Endothelial cell (in vitro differentiated cells): ENCODE measurements around the gene KRT14. TPM values are rescaled to one million over a fixed set of nuclear protein-coding genes. Genes with fewer than 3 reads are reported as not detected.
"Not testable (repeated sequence)": the region's sequence is repeated elsewhere in the genome, so short reads cannot be mapped to it uniquely, and the experiment has no call there.

Experiments used
- DNase-seq: peaks from one replicate; pipeline ENCODE4 v3.0.0; 2021; ENCODE audit warnings: low spot score
- H3K27ac Mint-ChIP-seq: one replicate; pipeline ENCODE4 v1.8.0; 2021; ENCODE audit warnings: mixed read lengths, inconsistent platforms; ENCODE audit not compliant: unreplicated experiment
- H3K27me3 Mint-ChIP-seq: one replicate; pipeline ENCODE4 v1.8.0; 2021; ENCODE audit warnings: mild to moderate bottlenecking, moderate library complexity, mixed read lengths, inconsistent platforms; ENCODE audit not compliant: unreplicated experiment
- H3K36me3 Mint-ChIP-seq: one replicate; pipeline ENCODE4 v1.8.0; 2021; ENCODE audit warnings: mild to moderate bottlenecking, low read depth, mixed read lengths, inconsistent platforms; ENCODE audit not compliant: unreplicated experiment
- H3K4me1 Mint-ChIP-seq: one replicate; pipeline ENCODE4 v1.8.0; 2021; ENCODE audit warnings: mild to moderate bottlenecking, mixed read lengths, inconsistent platforms; ENCODE audit not compliant: unreplicated experiment
- H3K4me3 Mint-ChIP-seq: one replicate; pipeline ENCODE4 v1.8.0; 2021; ENCODE audit warnings: mild to moderate bottlenecking, mixed read lengths, inconsistent platforms; ENCODE audit not compliant: unreplicated experiment
- H3K9me3 Mint-ChIP-seq: one replicate; pipeline ENCODE4 v1.8.0; 2021; ENCODE audit warnings: mixed read lengths, inconsistent platforms; ENCODE audit not compliant: unreplicated experiment
- total RNA-seq: library from RNA; stranded (reverse); fragmentation: NEBNext Ultra II Directional; extraction: Animal tissue kit (Norgen Biotek cat#: 25700); gene quantifications from one replicate; pipeline ENCODE4 v1.2.1, GENCODE V29; 2021; ENCODE audit not compliant: unreplicated experiment
- TF ChIP-seq, protein P1 (sequence below): fragments of 200-600 bp; sonication (generic); IDR thresholded peaks from one replicate; pipeline ENCODE4 v1.5.0; 2021; ENCODE audit warnings: antibody characterized with exemption; ENCODE audit not compliant: unreplicated experiment

KRT14 gene
- total RNA-seq, 1 donor from 2014 or later, result not detected

DNA sequence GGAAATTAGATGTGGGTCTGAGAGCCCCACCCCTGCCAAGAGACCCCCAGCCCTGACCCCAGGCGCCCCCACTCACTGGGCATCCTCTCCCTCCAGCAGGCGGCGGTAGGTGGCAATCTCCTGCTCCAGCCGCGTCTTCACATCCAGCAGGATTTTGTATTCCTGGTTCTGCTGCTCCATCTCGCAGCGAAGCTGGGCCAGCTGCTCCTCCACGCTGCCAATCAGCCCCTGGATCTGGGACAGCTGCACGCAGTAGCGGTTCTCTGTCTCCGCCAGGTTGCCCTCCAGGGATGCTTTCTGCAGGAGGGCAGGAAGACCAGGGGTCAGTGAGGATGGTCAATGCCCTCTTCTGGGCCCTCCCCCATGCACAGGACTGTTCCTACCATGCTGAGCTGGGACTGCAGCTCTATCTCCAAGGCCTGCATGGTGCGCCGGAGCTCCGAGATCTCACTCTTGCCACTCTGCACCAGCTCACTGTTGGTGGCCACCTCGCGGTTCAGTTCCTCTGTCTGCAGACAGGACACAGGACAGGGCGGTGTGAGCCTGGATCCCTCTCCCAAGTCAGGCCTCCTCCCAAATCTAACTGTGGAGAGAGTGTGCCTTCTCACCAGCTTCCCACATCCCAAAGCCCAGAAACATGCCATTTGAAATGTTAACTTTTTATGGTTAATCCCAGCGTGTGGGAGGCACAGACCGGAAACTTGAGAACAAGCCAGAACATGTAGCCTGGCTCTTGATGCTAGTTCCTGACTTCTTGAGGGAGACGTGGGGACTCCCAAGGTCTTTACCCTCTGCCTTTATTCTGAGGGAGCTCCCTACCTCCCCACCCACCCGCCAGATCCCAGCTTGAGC, 34.1 kb upstream of the KRT14 start:
- no peaks in the 10 kb centered on the region for H3K9me3 Mint-ChIP-seq
- DNase-seq, result no peak
- H3K36me3 Mint-ChIP-seq, result no peaks in the 10 kb centered on the region
- no peak overlapping the region for H3K27ac Mint-ChIP-seq
- H3K4me1 Mint-ChIP-seq, result no peaks in the 10 kb centered on the region
- TF ChIP-seq, protein P1, sequence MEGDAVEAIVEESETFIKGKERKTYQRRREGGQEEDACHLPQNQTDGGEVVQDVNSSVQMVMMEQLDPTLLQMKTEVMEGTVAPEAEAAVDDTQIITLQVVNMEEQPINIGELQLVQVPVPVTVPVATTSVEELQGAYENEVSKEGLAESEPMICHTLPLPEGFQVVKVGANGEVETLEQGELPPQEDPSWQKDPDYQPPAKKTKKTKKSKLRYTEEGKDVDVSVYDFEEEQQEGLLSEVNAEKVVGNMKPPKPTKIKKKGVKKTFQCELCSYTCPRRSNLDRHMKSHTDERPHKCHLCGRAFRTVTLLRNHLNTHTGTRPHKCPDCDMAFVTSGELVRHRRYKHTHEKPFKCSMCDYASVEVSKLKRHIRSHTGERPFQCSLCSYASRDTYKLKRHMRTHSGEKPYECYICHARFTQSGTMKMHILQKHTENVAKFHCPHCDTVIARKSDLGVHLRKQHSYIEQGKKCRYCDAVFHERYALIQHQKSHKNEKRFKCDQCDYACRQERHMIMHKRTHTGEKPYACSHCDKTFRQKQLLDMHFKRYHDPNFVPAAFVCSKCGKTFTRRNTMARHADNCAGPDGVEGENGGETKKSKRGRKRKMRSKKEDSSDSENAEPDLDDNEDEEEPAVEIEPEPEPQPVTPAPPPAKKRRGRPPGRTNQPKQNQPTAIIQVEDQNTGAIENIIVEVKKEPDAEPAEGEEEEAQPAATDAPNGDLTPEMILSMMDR, result no peak
- H3K27me3 Mint-ChIP-seq, result peaks cover 8% of the 10 kb centered on the region
- H3K4me3 Mint-ChIP-seq, result no peak overlapping the region

DNA sequence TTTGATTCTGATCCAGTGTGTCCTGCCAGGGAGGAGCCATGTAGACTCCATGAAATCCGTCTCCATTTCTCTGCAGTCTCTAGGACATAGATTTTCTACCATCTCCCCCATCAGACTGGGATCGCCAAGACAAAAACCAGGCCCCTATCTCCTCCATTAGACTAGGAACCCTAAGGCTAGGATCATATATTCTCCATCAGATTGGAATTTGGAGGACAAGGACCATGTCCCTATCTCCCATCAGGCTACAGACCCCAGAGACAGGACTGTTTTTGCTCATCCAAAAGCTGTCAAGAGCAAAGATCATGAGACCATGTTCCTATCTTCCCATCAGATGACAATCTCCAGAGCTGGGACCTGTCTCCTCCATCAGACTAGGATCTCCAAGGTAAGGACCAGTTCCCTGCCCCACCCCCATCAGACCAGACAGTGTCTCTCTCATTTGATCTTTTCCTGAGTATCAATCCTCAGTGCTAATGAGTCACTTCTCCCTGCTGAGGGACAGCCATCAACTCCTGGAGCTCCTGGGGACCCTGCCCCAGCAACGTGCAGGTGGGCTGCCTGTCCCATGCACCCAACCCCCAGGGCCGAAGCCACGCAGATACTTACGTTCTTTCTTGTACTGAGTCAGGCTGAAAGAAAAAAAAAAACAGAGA, 33.4 kb upstream of the KRT14 start:
- not testable (repeated sequence) for H3K36me3 Mint-ChIP-seq

DNA sequence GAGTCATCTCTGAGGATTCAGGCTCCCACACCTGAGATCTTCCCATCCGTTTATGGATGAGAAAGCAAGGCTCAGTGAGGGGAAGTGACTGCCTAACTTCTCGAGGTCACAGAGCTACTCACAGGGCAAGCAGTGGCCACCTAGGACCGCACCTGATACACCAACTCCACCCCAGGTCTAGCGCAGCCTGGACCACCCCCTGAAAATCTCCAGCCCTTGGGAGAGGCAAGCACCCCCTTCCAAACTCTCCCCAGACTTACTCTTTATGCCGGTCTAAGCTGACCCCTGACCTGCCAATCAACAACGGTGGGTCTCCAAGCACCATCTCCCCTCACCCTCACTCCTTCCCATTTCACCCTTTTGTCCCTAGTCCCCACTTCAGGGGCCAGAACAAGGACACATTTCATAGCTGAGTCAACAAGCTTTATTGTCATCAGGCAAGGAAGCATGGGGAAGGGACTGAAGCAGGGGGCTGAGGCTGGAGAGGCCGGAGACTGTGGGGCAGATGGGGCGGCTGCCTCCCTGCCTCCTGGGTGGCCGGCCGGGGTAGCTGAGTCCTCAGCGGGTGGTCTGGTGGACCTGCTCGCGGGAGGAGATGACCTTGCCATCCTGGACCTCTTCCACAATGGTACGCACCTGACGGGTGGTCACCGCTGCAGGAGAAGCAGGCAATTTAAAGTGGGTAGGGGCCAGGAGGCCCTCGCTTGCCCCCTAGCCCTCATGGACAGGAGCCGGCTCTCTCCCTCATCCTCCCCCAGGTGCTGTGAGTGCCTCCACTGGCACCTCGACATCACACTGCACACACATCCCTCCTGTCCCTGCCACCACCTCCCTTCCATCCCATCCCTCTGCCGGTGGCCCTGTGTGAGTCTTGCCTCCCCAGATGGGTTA, 32.6 kb upstream of the KRT14 start:
- no peak for DNase-seq
- peaks cover 8% of the 10 kb centered on the region for H3K27me3 Mint-ChIP-seq
- no peaks in the 10 kb centered on the region for H3K4me1 Mint-ChIP-seq
- TF ChIP-seq, protein P1, result no peak
- no peak overlapping the region for H3K27ac Mint-ChIP-seq
- H3K9me3 Mint-ChIP-seq, result no peaks in the 10 kb centered on the region
- no peak overlapping the region for H3K4me3 Mint-ChIP-seq
- H3K36me3 Mint-ChIP-seq, result no peaks in the 10 kb centered on the region

More for the DNA sequence above, 33.4 kb upstream of the KRT14 start:
- not testable (repeated sequence) for H3K9me3 Mint-ChIP-seq, H3K4me3 Mint-ChIP-seq, H3K4me1 Mint-ChIP-seq, DNase-seq, H3K27me3 Mint-ChIP-seq, H3K27ac Mint-ChIP-seq

DNA sequence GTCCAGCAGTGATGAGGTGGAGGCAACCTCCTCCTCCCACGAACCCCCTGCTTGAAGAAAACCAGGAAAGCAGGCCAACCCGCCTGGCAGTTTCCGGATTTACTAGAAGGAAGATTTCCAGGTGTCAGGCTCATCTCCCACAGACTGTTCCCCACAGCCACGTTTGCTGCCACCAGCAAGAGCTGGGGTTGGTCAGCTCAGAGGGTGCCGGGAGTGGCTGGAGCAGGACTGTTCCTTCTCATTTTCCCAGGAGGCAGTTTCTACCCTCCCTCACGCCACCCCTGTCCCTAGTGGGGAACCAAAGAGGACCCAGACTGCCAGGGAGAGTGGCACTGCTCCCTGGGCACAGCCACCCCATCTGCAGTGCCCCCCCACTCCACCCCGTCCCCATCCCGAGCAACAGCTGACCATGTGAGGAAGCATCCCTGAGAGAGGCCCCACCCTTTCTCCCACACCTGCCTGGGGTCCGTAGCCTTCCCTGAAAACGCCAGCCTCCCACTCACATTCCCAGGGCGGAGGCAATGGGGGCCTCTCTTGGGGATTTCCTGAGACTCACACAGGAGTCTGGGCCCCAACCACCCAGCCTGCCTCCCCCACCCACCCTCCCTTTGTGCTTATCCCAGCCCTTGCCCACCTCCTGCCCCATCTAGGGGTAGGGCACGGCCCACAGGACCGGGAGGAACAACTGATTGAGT, 31.8 kb upstream of the KRT14 start:
- Mint-ChIP-seq H3K4me3 (no peak overlapping the region), H3K27me3 (peaks cover 8% of the 10 kb centered on the region), H3K4me1 (no peaks in the 10 kb centered on the region), H3K36me3 (no peaks in the 10 kb centered on the region), H3K27ac (no peak overlapping the region), H3K9me3 (no peaks in the 10 kb centered on the region)
- no peak for DNase-seq
- TF ChIP-seq, protein P1, result no peak

- TF ChIP-seq, protein P1, result no peak
- Mint-ChIP-seq H3K4me3 (no peak overlapping the region), H3K36me3 (no peaks in the 10 kb centered on the region), H3K4me1 (no peaks in the 10 kb centered on the region), H3K27ac (no peak overlapping the region), H3K27me3 (peaks cover 10% of the 10 kb centered on the region), H3K9me3 (no peaks in the 10 kb centered on the region)
- no peak for DNase-seq
Observed at GRCh38 chr17:41617698-41618097, 31.0 kb upstream of the KRT14 start.
